ENCODE measurements around the gene TSPAN18.
A peak's percentile ranks its signal among the peaks of the same experiment; 100 is the strongest.

Gene TSPAN18

GRCh38 chr11:44893308-44893822 lies 166.6 kb downstream of the TSPAN18 start:
- no peak overlapping the region for H3K4me3 ChIP-seq

GRCh38 chr11:44893846-44894617 lies 167.3 kb downstream of the TSPAN18 start:
- Histone ChIP-seq H3K9ac (ENCODE audit: insufficient read length) (no peak overlapping the region), H3K4me3 (no peak overlapping the region), H3K9me3 (ENCODE audit: low read depth, low read length) (no peaks in the 10 kb centered on the region), H3K27ac (no peak overlapping the region), H3K36me3 (ENCODE audit: insufficient read depth, low read length) (no peaks in the 10 kb centered on the region)
- no peak for DNase-seq (ENCODE audit: low read depth, low spot score)
- TF ChIP-seq EZH2 (IDR thresholded peaks at IDR 0.05) (no peak), POLR2AphosphoS5 (IDR thresholded peaks at IDR 0.05; ENCODE audit: borderline replicate concordance, low read depth, low read length) (no peak), FOXP2 (optimal IDR thresholded peaks at IDR 0.05; ENCODE audit: control extremely low read depth, extremely low read length, insufficient read depth) (peak; percentile 48)

More at GRCh38 chr11:44893308-44893822, 166.6 kb downstream of the TSPAN18 start:
- Histone ChIP-seq H3K9ac (ENCODE audit: insufficient read length) (no peak overlapping the region), H3K9me3 (ENCODE audit: low read depth, low read length) (no peaks in the 10 kb centered on the region), H3K36me3 (ENCODE audit: insufficient read depth, low read length) (no peaks in the 10 kb centered on the region), H3K27ac (no peak overlapping the region)
- no peak for TF ChIP-seq EZH2 (IDR thresholded peaks at IDR 0.05)
- no peak for TF ChIP-seq POLR2AphosphoS5 (IDR thresholded peaks at IDR 0.05; ENCODE audit: borderline replicate concordance, low read depth, low read length)
- no peak for TF ChIP-seq FOXP2 (optimal IDR thresholded peaks at IDR 0.05; ENCODE audit: control extremely low read depth, extremely low read length, insufficient read depth)
- DNase-seq (ENCODE audit: low read depth, low spot score): no peak

GRCh38 chr11:44899959-44900358 lies 173.2 kb downstream of the TSPAN18 start:
- peak; percentile 58 for DNase-seq (ENCODE audit: low read depth, low spot score)

GRCh38 chr11:44901120-44901633 lies 174.4 kb downstream of the TSPAN18 start:
- no peak overlapping the region for H3K9ac ChIP-seq (ENCODE audit: insufficient read length)
- no peak for DNase-seq (ENCODE audit: low read depth, low spot score)

More at GRCh38 chr11:44899959-44900358, 173.2 kb downstream of the TSPAN18 start:
- Histone ChIP-seq H3K9me3 (ENCODE audit: low read depth, low read length) (no peaks in the 10 kb centered on the region), H3K4me3 (no peak overlapping the region), H3K27ac (no peak overlapping the region), H3K9ac (ENCODE audit: insufficient read length) (no peak overlapping the region), H3K36me3 (ENCODE audit: insufficient read depth, low read length) (no peaks in the 10 kb centered on the region)
- no peak for TF ChIP-seq FOXP2 (optimal IDR thresholded peaks at IDR 0.05; ENCODE audit: control extremely low read depth, extremely low read length, insufficient read depth)
- no peak for TF ChIP-seq POLR2AphosphoS5 (IDR thresholded peaks at IDR 0.05; ENCODE audit: borderline replicate concordance, low read depth, low read length)
- TF ChIP-seq EZH2 (IDR thresholded peaks at IDR 0.05): no peak

GRCh38 chr11:44901786-44902185 lies 175.0 kb downstream of the TSPAN18 start:
- Histone ChIP-seq H3K9ac (ENCODE audit: insufficient read length) (no peak overlapping the region), H3K36me3 (ENCODE audit: insufficient read depth, low read length) (no peaks in the 10 kb centered on the region), H3K27ac (no peak overlapping the region), H3K9me3 (ENCODE audit: low read depth, low read length) (no peaks in the 10 kb centered on the region), H3K4me3 (no peak overlapping the region)
- no peak for DNase-seq (ENCODE audit: low read depth, low spot score)
- TF ChIP-seq POLR2AphosphoS5 (IDR thresholded peaks at IDR 0.05; ENCODE audit: borderline replicate concordance, low read depth, low read length) (no peak), FOXP2 (optimal IDR thresholded peaks at IDR 0.05; ENCODE audit: control extremely low read depth, extremely low read length, insufficient read depth) (no peak), EZH2 (IDR thresholded peaks at IDR 0.05) (no peak)

More at GRCh38 chr11:44901120-44901633, 174.4 kb downstream of the TSPAN18 start:
- no peak for TF ChIP-seq FOXP2 (optimal IDR thresholded peaks at IDR 0.05; ENCODE audit: control extremely low read depth, extremely low read length, insufficient read depth)
- TF ChIP-seq EZH2 (IDR thresholded peaks at IDR 0.05): no peak
- TF ChIP-seq POLR2AphosphoS5 (IDR thresholded peaks at IDR 0.05; ENCODE audit: borderline replicate concordance, low read depth, low read length): no peak
- no peaks in the 10 kb centered on the region for H3K9me3 ChIP-seq (ENCODE audit: low read depth, low read length)
- no peaks in the 10 kb centered on the region for H3K36me3 ChIP-seq (ENCODE audit: insufficient read depth, low read length)
- no peak overlapping the region for H3K4me3 ChIP-seq
- H3K27ac ChIP-seq: no peak overlapping the region

- H3K27ac ChIP-seq: no peak overlapping the region
- H3K36me3 ChIP-seq (ENCODE audit: insufficient read depth, low read length): no peaks in the 10 kb centered on the region
- H3K9me3 ChIP-seq (ENCODE audit: low read depth, low read length): no peaks in the 10 kb centered on the region
- H3K9ac ChIP-seq (ENCODE audit: insufficient read length): no peak overlapping the region
- no peak overlapping the region for H3K4me3 ChIP-seq
- DNase-seq (ENCODE audit: low read depth, low spot score): no peak
- no peak for TF ChIP-seq FOXP2 (optimal IDR thresholded peaks at IDR 0.05; ENCODE audit: control extremely low read depth, extremely low read length, insufficient read depth)
- TF ChIP-seq EZH2 (IDR thresholded peaks at IDR 0.05): no peak
- no peak for TF ChIP-seq POLR2AphosphoS5 (IDR thresholded peaks at IDR 0.05; ENCODE audit: borderline replicate concordance, low read depth, low read length)
Observed at GRCh38 chr11:44903035-44903434, 176.3 kb downstream of the TSPAN18 start.

- no peaks in the 10 kb centered on the region for H3K36me3 ChIP-seq (ENCODE audit: insufficient read depth, low read length)
- H3K27ac ChIP-seq: no peak overlapping the region
- H3K9me3 ChIP-seq (ENCODE audit: low read depth, low read length): no peaks in the 10 kb centered on the region
- TF ChIP-seq FOXP2 (optimal IDR thresholded peaks at IDR 0.05; ENCODE audit: control extremely low read depth, extremely low read length, insufficient read depth) (no peak), EZH2 (IDR thresholded peaks at IDR 0.05) (no peak), POLR2AphosphoS5 (IDR thresholded peaks at IDR 0.05; ENCODE audit: borderline replicate concordance, low read depth, low read length) (no peak)
- no peak overlapping the region for H3K4me3 ChIP-seq
- no peak for DNase-seq (ENCODE audit: low read depth, low spot score)
- H3K9ac ChIP-seq (ENCODE audit: insufficient read length): no peak overlapping the region
Observed at GRCh38 chr11:44903518-44903917, 176.8 kb downstream of the TSPAN18 start.

- DNase-seq (ENCODE audit: low read depth, low spot score): no peak
- TF ChIP-seq FOXP2 (optimal IDR thresholded peaks at IDR 0.05; ENCODE audit: control extremely low read depth, extremely low read length, insufficient read depth): no peak
- no peak for TF ChIP-seq EZH2 (IDR thresholded peaks at IDR 0.05)
- TF ChIP-seq POLR2AphosphoS5 (IDR thresholded peaks at IDR 0.05; ENCODE audit: borderline replicate concordance, low read depth, low read length): no peak
- Histone ChIP-seq H3K4me3 (no peak overlapping the region), H3K9ac (ENCODE audit: insufficient read length) (no peak overlapping the region), H3K27ac (no peak overlapping the region), H3K9me3 (ENCODE audit: low read depth, low read length) (no peaks in the 10 kb centered on the region), H3K36me3 (ENCODE audit: insufficient read depth, low read length) (no peaks in the 10 kb centered on the region)
Observed at GRCh38 chr11:44904261-44905020, 177.7 kb downstream of the TSPAN18 start.

Measured in SK-N-MC (cell line).